Heart left ventricle (tissue), 16 donors: ENCODE results near the gene MPV17L. TPM values are rescaled to one million over a fixed set of nuclear protein-coding genes. Genes with fewer than 3 reads are reported as not detected.
"Not testable (repeated sequence)": the region's sequence is repeated elsewhere in the genome, so short reads cannot be mapped to it uniquely, and the experiment has no call there.

Experiments
- ATAC-seq, 4 donors: fragments of 200-7000 bp; cut with Tn5 transposase; one replicate each; pipeline ENCODE4 v1.9.1; 2020 to 2022; ENCODE audit warnings: moderate library complexity in 4 of 4, mild to moderate bottlenecking in 3 of 4, moderate number of reproducible peaks in 1 of 4
- DNase-seq, 5 donors: peaks; one replicate each; pipeline ENCODE4 v3.0.0-alpha.2; 2020
- H3K27ac ChIP-seq, 12 donors: fragments of 200-600 bp; sonication (generic) in 4 of 12; one replicate each; pipeline versions ENCODE4 v1.5.0 to v1.8.0; 2016 to 2022; ENCODE audit warnings: mild to moderate bottlenecking in 2 of 12
- H3K27me3 ChIP-seq, 9 donors: fragments of 200-600 bp; sonication (generic) in 2 of 9; one replicate each; pipeline versions ENCODE4 v1.5.1 to v1.8.0; 2016 to 2022; ENCODE audit warnings: mild to moderate bottlenecking in 3 of 9
- H3K36me3 ChIP-seq, 9 donors: fragments of 200-600 bp; sonication (generic) in 2 of 9; one replicate each; pipeline versions ENCODE4 v1.5.0 to v1.8.0; 2018 to 2022; ENCODE audit warnings: mild to moderate bottlenecking in 2 of 9
- H3K4me1 ChIP-seq, 12 donors: fragments of 200-600 bp; sonication (generic) in 4 of 12; one replicate each; pipeline versions ENCODE4 v1.5.0 to v1.8.0; 2016 to 2022; ENCODE audit warnings: mild to moderate bottlenecking in 3 of 12
- H3K4me3 ChIP-seq, 12 donors: fragments of 200-600 bp; sonication (generic) in 4 of 12; one replicate each; pipeline versions ENCODE4 v1.5.0 to v1.8.0; 2017 to 2022; ENCODE audit warnings: mild to moderate bottlenecking in 9 of 12, moderate library complexity in 4 of 12
- H3K9me3 ChIP-seq, 12 donors: fragments of 200-600 bp; sonication (generic) in 4 of 12; one replicate each; pipeline versions ENCODE4 v1.5.0 to v1.8.0; 2016 to 2022; ENCODE audit warnings: mild to moderate bottlenecking in 1 of 12
- POLR2A ChIP-seq, 2 donors: fragments of 450-650 bp; IDR thresholded peaks; one replicate each; pipeline ENCODE4 v1.6.1; 2017; ENCODE audit warnings: antibody characterized with exemption in 2 of 2, mild to moderate bottlenecking in 2 of 2, moderate library complexity in 2 of 2
- WGBS, 4 donors: extraction: QIAGEN DNeasy Blood & Tissue Kit in 2 of 4; methylation state at CpG; one replicate each; pipeline versions ENCODE4 v1.1.5 to v1.1.7; 2013 to 2018; 5-methylcytosine and 5-hydroxymethylcytosine counted together
- intact Hi-C, 10 donors: fragments of 100-400 bp; cut with DNase I; formaldehyde crosslinking; loops; one replicate each; pipeline versions ENCODE4 v1.11.1 to v1.14.2; 2022
- polyA plus RNA-seq, 2 donors: library from polyadenylated mRNA; stranded (reverse); fragments of 200-250 nt; gene quantifications; one replicate each; pipeline ENCODE4 v1.2.3, GENCODE V29; 2013
- total RNA-seq, 9 donors: library from RNA; depleted of rRNA in 2 of 9; stranded (reverse); fragments of >200 nt in 2 of 9; fragmentation: NEBNext Ultra II Directional in 3 of 9; extraction: Animal tissue kit (Norgen Biotek cat#: 25700) in 3 of 9; gene quantifications; one replicate each; pipeline versions ENCODE4 v1.1.0 to v1.2.4, GENCODE V29; 2016 to 2023
- TF ChIP-seq, protein P1 (sequence below), 12 donors: fragments of 200-600 bp; sonication (generic) in 4 of 12; IDR thresholded peaks; one replicate each; pipeline versions ENCODE4 v1.5.0 to v1.8.0; 2018 to 2022; ENCODE audit warnings: antibody characterized with exemption in 12 of 12, mild to moderate bottlenecking in 5 of 12
- donor health status: ischemic (EF 13 %, LVEDD 7.1; RV severe dilation, severe dysfunction).
- donor health status: healthy with polysubstance abuse.
- donor health status: DM: no; HTN: yes; CAD: no.
- donor health status: DM: no; HTN: no; CAD: no.
- donor health status: ischemic (EF 25% LVEDD 6.9; RV normal size, moderate dysfunction).
- donor health status: ischemic (EF 25% LVEDD 5.7; RV mildly dilated, moderate dysfunction).
- donor health status: healthy.
- donor health status: DM: yes; HTN: yes; CAD: no.
- donor health status: ischemic (EF 35%, LVEDD 5.7; RV mildly dilated, moderate dysfunction).
- donor health status: nonischemic (EF 11% LVEDD 7.7; RV severe dilation, severe dysfunction).
- donor health status: DM: yes; HTN: yes; CAD: no.
- donor health status: PGD.
- donor health status: ischemic (EF 29% LVEDD 5.4; RV normal size, mild dysfunction).
- donor health status: nonischemic (EF 23%, LVEDD 6.1; RV moderate dilation, normal function).

Gene MPV17L
- total and polyA plus RNA-seq, 11 donors: 4.4 to 9.6 (median 7.1) TPM

- Histone ChIP-seq H3K36me3 (peaks cover 0 to 5% (median 0%) of the 10 kb centered on the region in 9 donors), H3K4me1 (peaks cover 0 to 6% (median 0%) of the 10 kb centered on the region in 12 donors), H3K27me3 (no peaks in the 10 kb centered on the region), H3K4me3 (no peak overlapping the region), H3K9me3 (peaks cover 0 to 3% (median 0%) of the 10 kb centered on the region in 12 donors), H3K27ac (no peak overlapping the region)
- intact Hi-C loops: loop anchor here in 1 of 10 donors (10.0 kb wide), 1 partner anchor 94 kb away; no protein-coding TSS in a partner anchor
- TF ChIP-seq, protein P1, sequence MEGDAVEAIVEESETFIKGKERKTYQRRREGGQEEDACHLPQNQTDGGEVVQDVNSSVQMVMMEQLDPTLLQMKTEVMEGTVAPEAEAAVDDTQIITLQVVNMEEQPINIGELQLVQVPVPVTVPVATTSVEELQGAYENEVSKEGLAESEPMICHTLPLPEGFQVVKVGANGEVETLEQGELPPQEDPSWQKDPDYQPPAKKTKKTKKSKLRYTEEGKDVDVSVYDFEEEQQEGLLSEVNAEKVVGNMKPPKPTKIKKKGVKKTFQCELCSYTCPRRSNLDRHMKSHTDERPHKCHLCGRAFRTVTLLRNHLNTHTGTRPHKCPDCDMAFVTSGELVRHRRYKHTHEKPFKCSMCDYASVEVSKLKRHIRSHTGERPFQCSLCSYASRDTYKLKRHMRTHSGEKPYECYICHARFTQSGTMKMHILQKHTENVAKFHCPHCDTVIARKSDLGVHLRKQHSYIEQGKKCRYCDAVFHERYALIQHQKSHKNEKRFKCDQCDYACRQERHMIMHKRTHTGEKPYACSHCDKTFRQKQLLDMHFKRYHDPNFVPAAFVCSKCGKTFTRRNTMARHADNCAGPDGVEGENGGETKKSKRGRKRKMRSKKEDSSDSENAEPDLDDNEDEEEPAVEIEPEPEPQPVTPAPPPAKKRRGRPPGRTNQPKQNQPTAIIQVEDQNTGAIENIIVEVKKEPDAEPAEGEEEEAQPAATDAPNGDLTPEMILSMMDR (IDR thresholded peaks at IDR 0.05): no peak
- TF ChIP-seq POLR2A (IDR thresholded peaks at IDR 0.05): no peak
- WGBS, 4 donors: 75 to 88% (median 82%) methylated on average over 6 of the region's 6 CpGs
- no peak for DNase-seq
- no peak for ATAC-seq
Measured at GRCh38 chr16:15450624-15451023, 55.1 kb downstream of the MPV17L start.

- peaks cover 0 to 6% (median 0%) of the 10 kb centered on the region in 12 donors for H3K4me1 ChIP-seq
- H3K27ac ChIP-seq: no peak overlapping the region
- intact Hi-C loops: loop anchor here in 1 of 10 donors (10.0 kb wide), 1 partner anchor 94 kb away; no protein-coding TSS in a partner anchor
- no peaks in the 10 kb centered on the region for H3K27me3 ChIP-seq
- DNase-seq: no peak
- 84 to 90% (median 86%) methylated on average over 10 of the region's 10 CpGs for WGBS, 4 donors
- peaks cover 0 to 5% (median 0%) of the 10 kb centered on the region in 9 donors for H3K36me3 ChIP-seq
- H3K9me3 ChIP-seq: no peaks in the 10 kb centered on the region
- H3K4me3 ChIP-seq: no peak overlapping the region
- no peak for ATAC-seq
- TF ChIP-seq, protein P1 (IDR thresholded peaks at IDR 0.05): no peak
- no peak for TF ChIP-seq POLR2A (IDR thresholded peaks at IDR 0.05)
Measured at GRCh38 chr16:15451098-15451731, 55.7 kb downstream of the MPV17L start.

DNA sequence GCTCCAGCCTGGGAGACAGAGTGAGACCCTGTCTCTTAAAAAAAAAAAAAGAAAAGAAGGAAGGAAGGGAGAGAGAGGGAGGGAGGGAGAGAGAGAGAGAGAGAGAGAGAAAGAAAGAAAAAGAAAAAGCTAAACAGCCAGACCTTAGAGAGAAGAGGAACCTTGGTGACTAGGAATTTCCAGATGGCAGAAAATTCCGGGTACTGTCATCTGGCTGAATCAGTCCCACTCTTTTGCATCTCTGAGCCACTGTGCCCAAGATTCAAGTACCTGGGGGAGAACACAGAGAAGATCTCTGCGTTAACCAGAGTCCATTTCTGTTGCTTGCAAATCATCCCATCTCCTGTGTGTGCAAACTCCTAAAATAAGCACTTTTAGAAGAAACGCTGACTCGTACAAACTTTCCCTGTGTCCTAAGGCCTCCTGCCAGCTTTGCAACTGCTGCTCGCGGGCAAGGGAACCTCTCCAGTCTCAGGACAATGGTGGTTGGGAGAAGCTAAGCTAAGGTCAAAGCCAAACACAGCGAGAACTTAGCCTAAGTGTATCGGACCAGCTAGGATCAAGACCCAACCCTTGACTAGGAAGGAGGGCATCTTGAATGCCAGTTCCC lies 56.8 kb downstream of the MPV17L start:
- no peak overlapping the region for H3K4me3 ChIP-seq
- TF ChIP-seq POLR2A (IDR thresholded peaks at IDR 0.05): no peak
- TF ChIP-seq, protein P1 (IDR thresholded peaks at IDR 0.05): no peak
- H3K4me1 ChIP-seq: peaks cover 0 to 6% (median 0%) of the 10 kb centered on the region in 12 donors
- DNase-seq (no peak), ATAC-seq (no peak)
- H3K9me3 ChIP-seq: no peaks in the 10 kb centered on the region
- no peaks in the 10 kb centered on the region for H3K27me3 ChIP-seq
- intact Hi-C loops: loop anchor here in 1 of 10 donors (10.0 kb wide), 1 partner anchor 92 kb away; no protein-coding TSS in a partner anchor
- no peak overlapping the region for H3K27ac ChIP-seq
- H3K36me3 ChIP-seq: peaks cover 0 to 5% (median 0%) of the 10 kb centered on the region in 9 donors
- 85 to 86% (median 86%) methylated on average over 8 of the region's 8 CpGs for WGBS, 4 donors

DNA sequence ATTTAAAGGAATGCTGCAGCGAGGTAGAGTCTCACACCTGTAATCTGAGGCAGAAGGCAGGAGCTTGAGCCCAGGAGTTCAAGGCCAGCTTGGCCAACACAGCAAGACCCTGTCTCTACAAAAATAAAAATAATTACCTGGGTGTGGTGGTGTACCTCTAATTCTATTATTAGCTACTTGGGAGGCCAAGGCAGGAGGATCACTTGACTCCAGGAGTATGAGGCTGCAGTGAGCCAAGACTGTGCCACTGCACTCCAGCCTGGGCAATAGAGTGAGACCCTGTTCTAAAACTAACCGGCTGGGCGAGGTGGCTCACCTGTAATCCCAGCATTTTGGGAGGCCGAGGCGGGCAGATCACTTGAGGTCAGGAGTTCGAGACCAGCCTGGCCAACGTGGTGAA lies 57.7 kb downstream of the MPV17L start:
- not testable (repeated sequence) for H3K36me3 ChIP-seq, H3K4me3 ChIP-seq, H3K9me3 ChIP-seq, H3K27ac ChIP-seq, ATAC-seq, DNase-seq, H3K27me3 ChIP-seq, H3K4me1 ChIP-seq
- WGBS, 4 donors: 90 to 93% (median 91%) methylated on average over 7 of the region's 7 CpGs
- intact Hi-C loops: loop anchor here in 1 of 10 donors (10.0 kb wide), 1 partner anchor 92 kb away; no protein-coding TSS in a partner anchor

GRCh38 chr16:15454933-15455332 lies 59.4 kb downstream of the MPV17L start:
- WGBS, 4 donors: 90 to 97% (median 94%) methylated on average over 11 of the region's 11 CpGs
- H3K36me3 ChIP-seq, H3K27me3 ChIP-seq, H3K4me3 ChIP-seq, ATAC-seq, H3K4me1 ChIP-seq, H3K9me3 ChIP-seq, DNase-seq, H3K27ac ChIP-seq: not testable (repeated sequence)
- intact Hi-C loops: loop anchor here in 1 of 10 donors (10.0 kb wide), 1 partner anchor 90 kb away; no protein-coding TSS in a partner anchor
